HepG2 (cell line): Measurements from ENCODE around the gene SDR39U1. TPM values are rescaled to one million over a fixed set of nuclear protein-coding genes. Genes with fewer than 3 reads are reported as not detected.

ENCODE experiments used
- EED ChIP-seq: sonication (generic); formaldehyde crosslinking; IDR thresholded peaks from 2 replicates; pipeline ENCODE4 v1.5.0; 2020; ENCODE audit warnings: mild to moderate bottlenecking, missing genetic modification reagents
- KMT2A ChIP-seq: sonication (generic); formaldehyde crosslinking; IDR thresholded peaks from 2 replicates; pipeline ENCODE4 v1.4.0; 2020; ENCODE audit warnings: missing genetic modification reagents
- MXD4 ChIP-seq: IDR thresholded peaks from 2 replicates; pipeline ENCODE4 v1.6.1; 2016; ENCODE audit warnings: mild to moderate bottlenecking, missing biosample characterization, missing genetic modification reagents
- NFIB ChIP-seq: sonication (generic); formaldehyde crosslinking; IDR thresholded peaks from 2 replicates; pipeline ENCODE4 v1.9.0; 2021; ENCODE audit warnings: missing genetic modification reagents, mild to moderate bottlenecking, borderline replicate concordance
- NR3C1 ChIP-seq: sonication (generic); formaldehyde crosslinking; IDR thresholded peaks from 2 replicates; pipeline ENCODE4 v1.4.0; 2020; ENCODE audit warnings: missing genetic modification reagents
- POLR2AphosphoS2 ChIP-seq: IDR thresholded peaks from 2 replicates; pipeline ENCODE4 v1.6.1; 2011; ENCODE audit warnings: low read depth, low read length, improper control_type of control experiment
- SUZ12 ChIP-seq: fragments of 150-350 bp; IDR thresholded peaks from 2 replicates; pipeline ENCODE4 v1.6.1; 2014; ENCODE audit warnings: low read depth, low read length
- ZNF460 ChIP-seq: sonication (generic); formaldehyde crosslinking; IDR thresholded peaks from 2 replicates; pipeline ENCODE4 v1.5.1; 2020; ENCODE audit warnings: missing genetic modification reagents, mild to moderate bottlenecking, borderline replicate concordance
- ZNF713 ChIP-seq: sonication (generic); formaldehyde crosslinking; IDR thresholded peaks from 2 replicates; pipeline ENCODE4 v1.4.0; 2020; ENCODE audit warnings: mild to moderate bottlenecking, missing genetic modification reagents
- ZNF83 ChIP-seq: sonication (generic); formaldehyde crosslinking; IDR thresholded peaks from 2 replicates; pipeline ENCODE4 v1.4.0; 2020; ENCODE audit warnings: missing genetic modification reagents, mild to moderate bottlenecking, borderline replicate concordance
- ZZZ3 ChIP-seq: sonication (generic); formaldehyde crosslinking; IDR thresholded peaks from 2 replicates; pipeline ENCODE4 v1.4.0; 2020; ENCODE audit warnings: missing genetic modification reagents, mild to moderate bottlenecking, borderline replicate concordance
- polyA plus RNA-seq, 8 experiments: library from polyadenylated mRNA; depleted of rRNA in 3 of 8; stranded (reverse) in 7 of 8; unstranded in 1 of 8; fragments of >200 nt; fragmentation: Illumina TruSeq in 4 of 8; extraction: Trizol in 4 of 8; gene quantifications; 2 replicates each; pipeline versions ENCODE4 v1.2.1 to v1.2.3, GENCODE V29; 2011 to 2016; ENCODE audit warnings: low read depth in 4 of 8, missing spikeins in 1 of 8, mixed read lengths in 1 of 8; ENCODE audit not compliant: insufficient read depth in 1 of 8
- total RNA-seq, 5 experiments: library from RNA; depleted of rRNA; stranded (reverse); fragments of >200 nt; fragmentation: Illumina TruSeq; extraction: Trizol; gene quantifications; 2 replicates each; pipeline ENCODE4 v1.2.3, GENCODE V29; 2016; ENCODE audit warnings: low read depth in 1 of 5
- TF ChIP-seq, protein P1 (sequence below): sonication (generic); formaldehyde crosslinking; IDR thresholded peaks from 2 replicates; pipeline ENCODE4 v1.9.0; 2021; ENCODE audit warnings: mild to moderate bottlenecking, missing genetic modification reagents
- TF ChIP-seq, protein P2 (sequence below): sonication (generic); formaldehyde crosslinking; IDR thresholded peaks from 2 replicates; pipeline ENCODE4 v1.4.0; 2020; ENCODE audit warnings: mild to moderate bottlenecking, missing genetic modification reagents
- TF ChIP-seq, protein P3 (sequence below), 2 experiments: sonication (generic) in 1 of 2; formaldehyde crosslinking in 1 of 2; IDR thresholded peaks; 2 replicates each; pipeline versions ENCODE4 v1.4.0 to v1.6.1; 2018 to 2020; ENCODE audit warnings: missing genetic modification reagents in 2 of 2, borderline replicate concordance in 1 of 2, low read depth in 1 of 2, mild to moderate bottlenecking in 1 of 2, missing biosample characterization in 1 of 2
- TF ChIP-seq, protein P4 (sequence below): IDR thresholded peaks from 2 replicates; pipeline ENCODE4 v1.6.1; 2016; ENCODE audit warnings: control low read depth
- TF ChIP-seq, protein P5 (sequence below): sonication (generic); formaldehyde crosslinking; conservative IDR thresholded peaks from 2 replicates; pipeline ENCODE4 v1.8.0; 2022; ENCODE audit warnings: low read depth, missing genetic modification reagents

SDR39U1 gene
- total and polyA plus RNA-seq, 2 of the 13 experiments (the other 11 are each of a cell fraction or from before 2014, with no cell fraction given), result 34.4 to 129 TPM

DNA sequence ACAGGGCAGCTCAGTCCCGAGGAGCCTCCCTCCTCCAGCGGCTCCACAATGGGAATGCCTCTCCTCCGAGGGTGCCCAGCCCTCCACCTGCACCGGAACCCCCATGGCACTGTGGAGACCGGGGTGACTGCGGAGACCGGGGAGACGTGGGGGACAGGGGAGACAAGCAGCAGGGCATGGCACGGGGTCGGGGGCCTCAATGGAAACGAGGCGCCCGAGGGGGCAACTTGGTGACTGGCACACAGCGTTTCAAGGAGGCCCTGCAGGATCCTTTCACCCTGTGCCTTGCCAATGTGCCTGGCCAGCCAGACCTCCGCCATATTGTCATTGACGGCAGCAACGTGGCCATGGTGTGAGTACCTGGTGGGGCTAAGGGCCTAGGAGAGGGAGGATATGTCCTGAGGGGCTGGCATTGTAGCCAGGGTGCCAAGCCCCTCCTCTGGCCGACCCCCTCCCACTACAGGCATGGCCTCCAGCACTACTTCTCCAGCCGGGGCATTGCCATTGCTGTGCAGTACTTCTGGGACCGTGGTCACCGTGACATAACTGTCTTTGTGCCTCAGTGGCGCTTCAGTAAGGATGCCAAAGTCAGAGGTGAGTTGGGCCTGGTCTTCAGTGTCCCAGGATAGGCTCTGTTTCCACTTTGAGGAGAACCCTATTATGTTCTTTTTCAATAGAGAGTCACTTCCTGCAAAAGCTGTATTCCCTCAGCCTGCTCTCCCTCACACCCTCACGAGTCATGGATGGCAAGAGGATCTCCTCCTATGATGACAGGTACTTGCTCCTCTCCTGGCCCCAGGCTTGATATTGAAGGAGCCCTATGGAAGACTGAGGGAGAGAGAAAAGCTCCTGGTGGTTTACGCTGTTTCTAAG lies 10.1 kb downstream of the SDR39U1 start (continued):
- TF ChIP-seq ZNF460, result no peak
- TF ChIP-seq, protein P1, sequence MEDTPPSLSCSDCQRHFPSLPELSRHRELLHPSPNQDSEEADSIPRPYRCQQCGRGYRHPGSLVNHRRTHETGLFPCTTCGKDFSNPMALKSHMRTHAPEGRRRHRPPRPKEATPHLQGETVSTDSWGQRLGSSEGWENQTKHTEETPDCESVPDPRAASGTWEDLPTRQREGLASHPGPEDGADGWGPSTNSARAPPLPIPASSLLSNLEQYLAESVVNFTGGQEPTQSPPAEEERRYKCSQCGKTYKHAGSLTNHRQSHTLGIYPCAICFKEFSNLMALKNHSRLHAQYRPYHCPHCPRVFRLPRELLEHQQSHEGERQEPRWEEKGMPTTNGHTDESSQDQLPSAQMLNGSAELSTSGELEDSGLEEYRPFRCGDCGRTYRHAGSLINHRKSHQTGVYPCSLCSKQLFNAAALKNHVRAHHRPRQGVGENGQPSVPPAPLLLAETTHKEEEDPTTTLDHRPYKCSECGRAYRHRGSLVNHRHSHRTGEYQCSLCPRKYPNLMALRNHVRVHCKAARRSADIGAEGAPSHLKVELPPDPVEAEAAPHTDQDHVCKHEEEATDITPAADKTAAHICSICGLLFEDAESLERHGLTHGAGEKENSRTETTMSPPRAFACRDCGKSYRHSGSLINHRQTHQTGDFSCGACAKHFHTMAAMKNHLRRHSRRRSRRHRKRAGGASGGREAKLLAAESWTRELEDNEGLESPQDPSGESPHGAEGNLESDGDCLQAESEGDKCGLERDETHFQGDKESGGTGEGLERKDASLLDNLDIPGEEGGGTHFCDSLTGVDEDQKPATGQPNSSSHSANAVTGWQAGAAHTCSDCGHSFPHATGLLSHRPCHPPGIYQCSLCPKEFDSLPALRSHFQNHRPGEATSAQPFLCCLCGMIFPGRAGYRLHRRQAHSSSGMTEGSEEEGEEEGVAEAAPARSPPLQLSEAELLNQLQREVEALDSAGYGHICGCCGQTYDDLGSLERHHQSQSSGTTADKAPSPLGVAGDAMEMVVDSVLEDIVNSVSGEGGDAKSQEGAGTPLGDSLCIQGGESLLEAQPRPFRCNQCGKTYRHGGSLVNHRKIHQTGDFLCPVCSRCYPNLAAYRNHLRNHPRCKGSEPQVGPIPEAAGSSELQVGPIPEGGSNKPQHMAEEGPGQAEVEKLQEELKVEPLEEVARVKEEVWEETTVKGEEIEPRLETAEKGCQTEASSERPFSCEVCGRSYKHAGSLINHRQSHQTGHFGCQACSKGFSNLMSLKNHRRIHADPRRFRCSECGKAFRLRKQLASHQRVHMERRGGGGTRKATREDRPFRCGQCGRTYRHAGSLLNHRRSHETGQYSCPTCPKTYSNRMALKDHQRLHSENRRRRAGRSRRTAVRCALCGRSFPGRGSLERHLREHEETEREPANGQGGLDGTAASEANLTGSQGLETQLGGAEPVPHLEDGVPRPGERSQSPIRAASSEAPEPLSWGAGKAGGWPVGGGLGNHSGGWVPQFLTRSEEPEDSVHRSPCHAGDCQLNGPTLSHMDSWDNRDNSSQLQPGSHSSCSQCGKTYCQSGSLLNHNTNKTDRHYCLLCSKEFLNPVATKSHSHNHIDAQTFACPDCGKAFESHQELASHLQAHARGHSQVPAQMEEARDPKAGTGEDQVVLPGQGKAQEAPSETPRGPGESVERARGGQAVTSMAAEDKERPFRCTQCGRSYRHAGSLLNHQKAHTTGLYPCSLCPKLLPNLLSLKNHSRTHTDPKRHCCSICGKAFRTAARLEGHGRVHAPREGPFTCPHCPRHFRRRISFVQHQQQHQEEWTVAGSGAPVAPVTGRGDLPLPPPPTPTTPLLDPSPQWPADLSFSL (CRISPR knock-in tag), result no peak
- TF ChIP-seq ZNF713 (CRISPR knock-in tag), result 0 out of 2 replicates have a peak, but pooled peaks have one; percentile 25
- TF ChIP-seq KMT2A (CRISPR knock-in tag), result no peak
- TF ChIP-seq, protein P2, sequence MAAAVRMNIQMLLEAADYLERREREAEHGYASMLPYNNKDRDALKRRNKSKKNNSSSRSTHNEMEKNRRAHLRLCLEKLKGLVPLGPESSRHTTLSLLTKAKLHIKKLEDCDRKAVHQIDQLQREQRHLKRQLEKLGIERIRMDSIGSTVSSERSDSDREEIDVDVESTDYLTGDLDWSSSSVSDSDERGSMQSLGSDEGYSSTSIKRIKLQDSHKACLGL (CRISPR knock-in tag), result 0 out of 2 replicates have a peak, but pooled peaks have one; percentile 14
- TF ChIP-seq, protein P3, sequence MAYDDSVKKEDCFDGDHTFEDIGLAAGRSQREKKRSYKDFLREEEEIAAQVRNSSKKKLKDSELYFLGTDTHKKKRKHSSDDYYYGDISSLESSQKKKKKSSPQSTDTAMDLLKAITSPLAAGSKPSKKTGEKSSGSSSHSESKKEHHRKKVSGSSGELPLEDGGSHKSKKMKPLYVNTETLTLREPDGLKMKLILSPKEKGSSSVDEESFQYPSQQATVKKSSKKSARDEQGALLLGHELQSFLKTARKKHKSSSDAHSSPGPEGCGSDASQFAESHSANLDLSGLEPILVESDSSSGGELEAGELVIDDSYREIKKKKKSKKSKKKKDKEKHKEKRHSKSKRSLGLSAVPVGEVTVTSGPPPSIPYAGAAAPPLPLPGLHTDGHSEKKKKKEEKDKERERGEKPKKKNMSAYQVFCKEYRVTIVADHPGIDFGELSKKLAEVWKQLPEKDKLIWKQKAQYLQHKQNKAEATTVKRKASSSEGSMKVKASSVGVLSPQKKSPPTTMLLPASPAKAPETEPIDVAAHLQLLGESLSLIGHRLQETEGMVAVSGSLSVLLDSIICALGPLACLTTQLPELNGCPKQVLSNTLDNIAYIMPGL (CRISPR knock-in tag; IDR thresholded peaks at IDR 0.05; ENCODE audit: borderline replicate concordance in 1 of 2, low read depth in 1 of 2), result no peak
- TF ChIP-seq POLR2AphosphoS2, result 0 out of 2 replicates have a peak, but pooled peaks have one; percentile 7
- TF ChIP-seq, protein P4, sequence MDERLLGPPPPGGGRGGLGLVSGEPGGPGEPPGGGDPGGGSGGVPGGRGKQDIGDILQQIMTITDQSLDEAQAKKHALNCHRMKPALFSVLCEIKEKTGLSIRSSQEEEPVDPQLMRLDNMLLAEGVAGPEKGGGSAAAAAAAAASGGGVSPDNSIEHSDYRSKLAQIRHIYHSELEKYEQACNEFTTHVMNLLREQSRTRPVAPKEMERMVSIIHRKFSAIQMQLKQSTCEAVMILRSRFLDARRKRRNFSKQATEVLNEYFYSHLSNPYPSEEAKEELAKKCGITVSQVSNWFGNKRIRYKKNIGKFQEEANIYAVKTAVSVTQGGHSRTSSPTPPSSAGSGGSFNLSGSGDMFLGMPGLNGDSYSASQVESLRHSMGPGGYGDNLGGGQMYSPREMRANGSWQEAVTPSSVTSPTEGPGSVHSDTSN (CRISPR knock-in tag), result no peak
- TF ChIP-seq ZNF83 (CRISPR knock-in tag), result peak; percentile 57; the same call in 1 of the 2 replicates
- no peak for TF ChIP-seq NR3C1
- TF ChIP-seq SUZ12, result 0 out of 2 replicates have a peak, but pooled peaks have one; percentile 2
- 0 out of 2 replicates have a peak, but pooled peaks have one; percentile 54 for TF ChIP-seq MXD4
- TF ChIP-seq NFIB (CRISPR knock-in tag), result peak; percentile 92; the same call in 1 of the 2 replicates
- TF ChIP-seq, protein P5, sequence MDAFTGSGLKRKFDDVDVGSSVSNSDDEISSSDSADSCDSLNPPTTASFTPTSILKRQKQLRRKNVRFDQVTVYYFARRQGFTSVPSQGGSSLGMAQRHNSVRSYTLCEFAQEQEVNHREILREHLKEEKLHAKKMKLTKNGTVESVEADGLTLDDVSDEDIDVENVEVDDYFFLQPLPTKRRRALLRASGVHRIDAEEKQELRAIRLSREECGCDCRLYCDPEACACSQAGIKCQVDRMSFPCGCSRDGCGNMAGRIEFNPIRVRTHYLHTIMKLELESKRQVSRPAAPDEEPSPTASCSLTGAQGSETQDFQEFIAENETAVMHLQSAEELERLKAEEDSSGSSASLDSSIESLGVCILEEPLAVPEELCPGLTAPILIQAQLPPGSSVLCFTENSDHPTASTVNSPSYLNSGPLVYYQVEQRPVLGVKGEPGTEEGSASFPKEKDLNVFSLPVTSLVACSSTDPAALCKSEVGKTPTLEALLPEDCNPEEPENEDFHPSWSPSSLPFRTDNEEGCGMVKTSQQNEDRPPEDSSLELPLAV (CRISPR knock-in tag), result 0 out of 2 replicates have a peak, but pooled peaks have one; percentile 16
- peak; percentile 10; the same call in 1 of the 2 replicates for TF ChIP-seq ZZZ3 (CRISPR knock-in tag)
- 0 out of 2 replicates have a peak, but pooled peaks have one; percentile 65 for TF ChIP-seq EED (CRISPR knock-in tag)
